SK-N-SH (cell line): ENCODE results near the gene FOXK1. TPM values are rescaled to one million over a fixed set of nuclear protein-coding genes. Genes with fewer than 3 reads are reported as not detected.

Source experiments
- CTCF ChIA-PET: fragments of 300-600, 350-600 bp; formaldehyde crosslinking; extraction: SDS; loops from one replicate; lab custom pipeline; 2021; lab: Yijun Ruan, JAX
- POLR2A ChIA-PET: fragments of 350-600 bp; sonication (Branson Sonifier 250); formaldehyde crosslinking; extraction: SDS; loops from one replicate; lab custom pipeline; 2020; ENCODE audit warnings: antibody characterized with exemption, inconsistent platforms; lab: Yijun Ruan, JAX
- DNase-seq: peaks from one replicate; pipeline ENCODE4 v3.0.0; 2012
- H2AFZ ChIP-seq: fragments of 200-600 bp; sonication (generic); 2 replicates; pipeline ENCODE4 v1.8.1; 2016; ENCODE audit warnings: antibody characterized with exemption, mild to moderate bottlenecking, low read depth
- H3F3A ChIP-seq: fragments of 200-600 bp; sonication (generic); replicated peaks from 2 replicates; pipeline ENCODE3; 2016; ENCODE audit warnings: antibody characterized with exemption, mild to moderate bottlenecking; ENCODE audit not compliant: insufficient read depth
- H3K27ac ChIP-seq, 2 experiments: fragments of 200-500 bp in 1 of 2; fragments of 200-600 bp in 1 of 2; sonication (Bioruptor generic) in 1 of 2; sonication (generic), shearing (Covaris generic) in 1 of 2; 2 replicates each; pipeline versions ENCODE4 v1.5.1 to v1.6.1; 2014 to 2016; ENCODE audit warnings: low read depth in 2 of 2, inconsistent platforms in 1 of 2, low read length in 1 of 2, mild to moderate bottlenecking in 1 of 2, mixed read lengths in 1 of 2
- H3K27me3 ChIP-seq: fragments of 200-600 bp; sonication (generic), shearing (Covaris generic); 2 replicates; pipeline ENCODE4 v1.6.1; 2016; ENCODE audit warnings: mixed run types; ENCODE audit not compliant: insufficient read depth
- H3K36me3 ChIP-seq, 2 experiments: fragments of 200-500 bp in 1 of 2; fragments of 200-600 bp in 1 of 2; sonication (Bioruptor generic) in 1 of 2; sonication (generic) in 1 of 2; replicated peaks in 1 of 2; 2 replicates each; pipeline versions ENCODE3 to v1.5.1; 2014 to 2016; ENCODE audit warnings: low read length in 1 of 2, mild to moderate bottlenecking in 1 of 2; ENCODE audit not compliant: insufficient read depth in 2 of 2, control insufficient read depth in 1 of 2
- H3K4me1 ChIP-seq, 2 experiments: fragments of 200-500 bp in 1 of 2; fragments of 200-600 bp in 1 of 2; sonication (Bioruptor generic) in 1 of 2; sonication (generic), shearing (Covaris generic) in 1 of 2; 2 replicates each; pipeline versions ENCODE4 v1.5.1 to v1.6.1; 2014 to 2016; ENCODE audit warnings: low read depth in 1 of 2, low read length in 1 of 2, mixed run types in 1 of 2; ENCODE audit not compliant: insufficient read depth in 2 of 2, control insufficient read depth in 1 of 2
- H3K4me2 ChIP-seq: fragments of 200-600 bp; sonication (generic), shearing (Covaris generic); 2 replicates; pipeline ENCODE4 v1.6.1; 2017; ENCODE audit warnings: mixed run types
- H3K4me3 ChIP-seq, 2 experiments: fragments of 200-500 bp in 1 of 2; fragments of 200-600 bp in 1 of 2; sonication (Bioruptor generic) in 1 of 2; sonication (generic), shearing (Covaris generic) in 1 of 2; 2 replicates each; pipeline versions ENCODE4 v1.5.1 to v1.8.1; 2014 to 2016; ENCODE audit warnings: low read depth in 2 of 2, inconsistent platforms in 1 of 2, low read length in 1 of 2, mild to moderate bottlenecking in 1 of 2, mixed read lengths in 1 of 2, moderate library complexity in 1 of 2
- H3K79me2 ChIP-seq: fragments of 200-600 bp; sonication (generic); 2 replicates; pipeline ENCODE4 v1.8.1; 2017; ENCODE audit warnings: mild to moderate bottlenecking; ENCODE audit not compliant: insufficient read depth
- H3K9ac ChIP-seq: fragments of 200-600 bp; sonication (generic); 2 replicates; pipeline ENCODE4 v1.6.1; 2017; ENCODE audit warnings: mixed run types
- H3K9me2 ChIP-seq: fragments of 200-600 bp; sonication (generic); 2 replicates; pipeline ENCODE4 v1.6.1; 2017; ENCODE audit warnings: mixed run types
- H3K9me3 ChIP-seq: fragments of 200-600 bp; sonication (generic); 2 replicates; pipeline ENCODE4 v1.6.1; 2017; ENCODE audit warnings: mixed run types, mild to moderate bottlenecking, moderate library complexity
- H4K20me1 ChIP-seq: fragments of 200-600 bp; sonication (generic); 2 replicates; pipeline ENCODE4 v1.6.1; 2017; ENCODE audit warnings: mild to moderate bottlenecking, mixed run types; ENCODE audit not compliant: insufficient read depth
- CHD2 ChIP-seq: fragments of 150-350 bp; IDR thresholded peaks from 2 replicates; pipeline ENCODE4 v1.6.1; 2018; ENCODE audit warnings: low read length; ENCODE audit not compliant: partially characterized antibody
- FOSL2 ChIP-seq: IDR thresholded peaks from 2 replicates; pipeline ENCODE4 v1.4.0; 2012; ENCODE audit warnings: low read depth, mild to moderate bottlenecking, moderate library complexity, borderline replicate concordance
- FOXM1 ChIP-seq: IDR thresholded peaks from 2 replicates; pipeline ENCODE4 v1.4.0; 2012; ENCODE audit warnings: low read depth, mild to moderate bottlenecking
- GABPA ChIP-seq: IDR thresholded peaks from 2 replicates; pipeline ENCODE4 v1.4.0; 2012; ENCODE audit warnings: low read depth, mild to moderate bottlenecking
- GATA2 ChIP-seq: sonication (generic); formaldehyde crosslinking; IDR thresholded peaks from 2 replicates; pipeline ENCODE4 v1.5.0; 2020; ENCODE audit warnings: mild to moderate bottlenecking, missing genetic modification reagents
- JUND ChIP-seq: IDR thresholded peaks from 2 replicates; pipeline ENCODE4 v1.4.0; 2012
- MAX ChIP-seq: IDR thresholded peaks from 2 replicates; pipeline ENCODE4 v1.4.0; 2012; ENCODE audit warnings: low read depth
- MXI1 ChIP-seq: IDR thresholded peaks from 2 replicates; pipeline ENCODE4 v1.6.1; 2012; ENCODE audit warnings: mild to moderate bottlenecking, low read depth, low read length, improper control_type of control experiment
- NFIC ChIP-seq: IDR thresholded peaks from 2 replicates; pipeline ENCODE4 v1.4.0; 2012; ENCODE audit warnings: borderline replicate concordance
- NRF1 ChIP-seq: IDR thresholded peaks from 2 replicates; pipeline ENCODE4 v1.6.1; 2012; ENCODE audit warnings: low read depth, mild to moderate bottlenecking, low read length
- POLR2AphosphoS5 ChIP-seq: IDR thresholded peaks from 2 replicates; pipeline ENCODE4 v1.6.1; 2012; ENCODE audit warnings: low read depth, low read length
- RCOR1 ChIP-seq: fragments of 150-350 bp; IDR thresholded peaks from 2 replicates; pipeline ENCODE4 v1.6.1; 2017; ENCODE audit warnings: antibody characterized with exemption, low read length
- REST ChIP-seq: IDR thresholded peaks from 2 replicates; pipeline ENCODE4 v1.6.1; 2012; ENCODE audit warnings: mild to moderate bottlenecking, low read depth, low read length, moderate library complexity
- SIN3A ChIP-seq: IDR thresholded peaks from 2 replicates; pipeline ENCODE4 v1.6.1; 2012; ENCODE audit warnings: low read depth, mild to moderate bottlenecking, low read length, moderate library complexity, borderline replicate concordance
- TAF1 ChIP-seq: IDR thresholded peaks from 2 replicates; pipeline ENCODE4 v1.6.1; 2012; ENCODE audit warnings: low read depth, mild to moderate bottlenecking, low read length, moderate library complexity, borderline replicate concordance
- YY1 ChIP-seq: IDR thresholded peaks from 2 replicates; pipeline ENCODE4 v1.4.0; 2012; ENCODE audit warnings: low read depth, mild to moderate bottlenecking
- WGBS: methylation state at CpG from one replicate; pipeline ENCODE4 v1.1.6; 2017; ENCODE audit warnings: low lambda C conversion rate; 5-methylcytosine and 5-hydroxymethylcytosine counted together
- polyA plus RNA-seq, 3 experiments: library from polyadenylated mRNA; depleted of rRNA; stranded (reverse); fragments of >200 nt; gene quantifications; 2 replicates each; pipeline ENCODE4 v1.2.3, GENCODE V29; 2012
- TF ChIP-seq, protein P1 (sequence below): IDR thresholded peaks from 2 replicates; pipeline ENCODE4 v1.4.0; 2012; ENCODE audit warnings: low read depth, borderline replicate concordance
- TF ChIP-seq, protein P2 (sequence below): IDR thresholded peaks from 2 replicates; pipeline ENCODE4; 2012

The FOXK1 gene
- polyA plus RNA-seq, 1 of the 3 experiments (the other 2 are of a cell fraction), result 4.7 TPM

- H4K20me1 ChIP-seq, result peaks cover 12% of the 10 kb centered on the region
- H3K9me2 ChIP-seq, result no peaks in the 10 kb centered on the region
- H3K27ac ChIP-seq, result no peak overlapping the region
- no peaks in the 10 kb centered on the region; a peak in 1 of 4 replicates for H3K4me1 ChIP-seq
- WGBS, result 95% methylated on average over 15 of the region's 19 CpGs
- H3K4me2 ChIP-seq, result no peak overlapping the region
- no peak for DNase-seq
- peaks cover 6% of the 10 kb centered on the region; the same call in 1 of the 2 replicates for H3K79me2 ChIP-seq
- no peak overlapping the region for H3K9ac ChIP-seq
- H3K9me3 ChIP-seq, result no peaks in the 10 kb centered on the region
- H3K27me3 ChIP-seq, result no peaks in the 10 kb centered on the region
- ChIA-PET POLR2A (no interaction called here), CTCF (interaction anchor here (1.8 kb wide), 1 partner anchor 61 kb away, joined by 4 read pairs; no protein-coding TSS in a partner anchor)
- H2AFZ ChIP-seq, result no peak overlapping the region
- no peak for TF ChIP-seq CHD2
- no peak for TF ChIP-seq NFIC
- TF ChIP-seq SIN3A, result no peak
- no peaks in the 10 kb centered on the region for H3F3A ChIP-seq
- peaks cover 38 to 56% of the 10 kb centered on the region in 2 experiments for H3K36me3 ChIP-seq
- no peak overlapping the region for H3K4me3 ChIP-seq
Observed at GRCh38 chr7:4758111-4758510, 76.0 kb downstream of the FOXK1 start.

DNA sequence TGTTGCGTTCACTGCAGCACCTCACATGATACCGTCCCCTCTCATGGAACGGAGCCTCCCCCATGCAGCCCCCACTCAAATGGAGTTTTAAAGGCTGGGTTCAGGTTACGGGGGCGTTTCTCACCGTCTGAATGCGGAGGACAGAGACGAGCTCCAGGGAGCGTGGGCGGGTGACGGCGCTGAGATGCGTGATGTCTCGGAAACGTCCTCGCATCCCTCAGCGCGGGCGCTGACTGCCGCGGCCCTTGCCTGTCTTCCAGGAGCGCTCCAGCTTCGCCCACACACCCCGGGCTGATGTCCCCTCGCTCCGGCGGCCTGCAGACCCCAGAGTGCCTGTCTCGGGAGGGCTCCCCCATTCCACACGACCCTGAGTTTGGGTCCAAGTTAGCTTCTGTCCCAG is 76.7 kb downstream of the FOXK1 start:
- TF ChIP-seq RCOR1, result no peak
- no peak for TF ChIP-seq TAF1
- TF ChIP-seq POLR2AphosphoS5, result no peak
- no peak for TF ChIP-seq YY1
- TF ChIP-seq NRF1, result no peak
- TF ChIP-seq, protein P1, sequence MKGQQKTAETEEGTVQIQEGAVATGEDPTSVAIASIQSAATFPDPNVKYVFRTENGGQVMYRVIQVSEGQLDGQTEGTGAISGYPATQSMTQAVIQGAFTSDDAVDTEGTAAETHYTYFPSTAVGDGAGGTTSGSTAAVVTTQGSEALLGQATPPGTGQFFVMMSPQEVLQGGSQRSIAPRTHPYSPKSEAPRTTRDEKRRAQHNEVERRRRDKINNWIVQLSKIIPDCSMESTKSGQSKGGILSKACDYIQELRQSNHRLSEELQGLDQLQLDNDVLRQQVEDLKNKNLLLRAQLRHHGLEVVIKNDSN, result no peak
- TF ChIP-seq GABPA, result no peak
- H3F3A ChIP-seq, result no peaks in the 10 kb centered on the region
- H3K4me2 ChIP-seq, result no peak overlapping the region
- H4K20me1 ChIP-seq, result peaks cover 5% of the 10 kb centered on the region; the same call in 1 of the 2 replicates
- H3K79me2 ChIP-seq, result no peaks in the 10 kb centered on the region
- H2AFZ ChIP-seq, result no peak overlapping the region
- ChIA-PET POLR2A (no interaction called here), CTCF (interaction anchor here (1.8 kb wide), 1 partner anchor 62 kb away, joined by 4 read pairs; no protein-coding TSS in a partner anchor)
- DNase-seq, result no peak
- no peaks in the 10 kb centered on the region; a peak in 1 of 4 replicates for H3K4me1 ChIP-seq
- H3K9me3 ChIP-seq, result no peaks in the 10 kb centered on the region
- no peak overlapping the region for H3K4me3 ChIP-seq
- H3K36me3 ChIP-seq, result peaks cover 38 to 63% of the 10 kb centered on the region in 2 experiments
- H3K9ac ChIP-seq, result no peak overlapping the region
- WGBS, result 96% methylated on average over 28 of the region's 29 CpGs
- H3K27ac ChIP-seq, result no peak overlapping the region
- H3K27me3 ChIP-seq, result no peaks in the 10 kb centered on the region
- H3K9me2 ChIP-seq, result no peaks in the 10 kb centered on the region

DNA sequence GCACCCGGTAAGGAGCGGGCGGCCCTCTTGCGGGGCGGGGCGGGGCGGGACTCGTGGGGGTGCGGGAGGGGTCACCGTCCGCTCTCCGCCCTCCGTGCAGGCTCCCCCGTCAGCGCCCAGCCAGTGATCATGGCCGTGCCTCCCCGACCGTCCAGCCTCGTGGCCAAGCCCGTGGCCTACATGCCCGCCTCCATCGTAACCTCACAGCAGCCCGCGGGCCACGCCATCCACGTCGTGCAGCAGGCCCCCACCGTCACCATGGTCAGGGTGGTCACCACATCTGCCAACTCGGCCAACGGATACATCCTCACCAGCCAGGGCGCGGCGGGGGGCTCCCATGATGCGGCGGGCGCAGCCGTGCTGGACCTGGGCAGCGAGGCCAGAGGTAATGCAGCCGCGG is 77.1 kb downstream of the FOXK1 start:
- 96% methylated on average over 38 of the region's 40 CpGs for WGBS
- no peaks in the 10 kb centered on the region for H3K27me3 ChIP-seq
- CTCF ChIA-PET, result interaction anchor here (1.8 kb wide), 1 partner anchor 62 kb away, joined by 4 read pairs; no protein-coding TSS in a partner anchor
- no peak overlapping the region for H3K27ac ChIP-seq
- no peak overlapping the region for H3K9ac ChIP-seq
- no peaks in the 10 kb centered on the region for H3K4me1 ChIP-seq
- no peaks in the 10 kb centered on the region for H3K79me2 ChIP-seq
- no peak overlapping the region for H3K4me2 ChIP-seq
- no peak for DNase-seq
- no peaks in the 10 kb centered on the region for H3K9me2 ChIP-seq
- no peaks in the 10 kb centered on the region for H3F3A ChIP-seq
- no peaks in the 10 kb centered on the region for H3K9me3 ChIP-seq
- peaks cover 38 to 67% of the 10 kb centered on the region in 2 experiments for H3K36me3 ChIP-seq
- peaks cover 2% of the 10 kb centered on the region; the same call in 1 of the 2 replicates for H4K20me1 ChIP-seq
- POLR2A ChIA-PET, result no interaction called here
- H3K4me3 ChIP-seq, result no peak overlapping the region
- no peak overlapping the region for H2AFZ ChIP-seq
- TF ChIP-seq CHD2 (no peak), YY1 (no peak), REST (no peak), FOXM1 (no peak), SIN3A (no peak), JUND (no peak), POLR2AphosphoS5 (no peak), MAX (no peak), MXI1 (no peak), FOSL2 (no peak), GATA2 (CRISPR knock-in tag) (no peak)
- TF ChIP-seq, protein P2, sequence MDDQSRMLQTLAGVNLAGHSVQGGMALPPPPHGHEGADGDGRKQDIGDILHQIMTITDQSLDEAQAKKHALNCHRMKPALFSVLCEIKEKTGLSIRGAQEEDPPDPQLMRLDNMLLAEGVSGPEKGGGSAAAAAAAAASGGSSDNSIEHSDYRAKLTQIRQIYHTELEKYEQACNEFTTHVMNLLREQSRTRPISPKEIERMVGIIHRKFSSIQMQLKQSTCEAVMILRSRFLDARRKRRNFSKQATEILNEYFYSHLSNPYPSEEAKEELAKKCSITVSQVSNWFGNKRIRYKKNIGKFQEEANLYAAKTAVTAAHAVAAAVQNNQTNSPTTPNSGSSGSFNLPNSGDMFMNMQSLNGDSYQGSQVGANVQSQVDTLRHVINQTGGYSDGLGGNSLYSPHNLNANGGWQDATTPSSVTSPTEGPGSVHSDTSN, result no peak
